ENCODE data around the gene GRIK5.

Gene GRIK5

GRCh38 chr19:42003506-42004294 lies 66.3 kb downstream of the GRIK5 start:
- no peak for TF ChIP-seq CTCF (IDR thresholded peaks at IDR 0.05; ENCODE audit: low read depth, low read length)
- TF ChIP-seq MYC (IDR thresholded peaks at IDR 0.05; ENCODE audit: low read depth, low read length), result no peak
- no peak for TF ChIP-seq MAX (IDR thresholded peaks at IDR 0.05; ENCODE audit: low read depth, low read length)
- no peak for TF ChIP-seq POLR2A (IDR thresholded peaks at IDR 0.05; ENCODE audit: extremely low read depth, insufficient read length)
- H3K4me3 ChIP-seq (ENCODE audit: low read depth, low read length), result no peak overlapping the region
- no peak for DNase-seq (ENCODE audit: low read depth)

- DNase-seq (ENCODE audit: low read depth), result no peak
- TF ChIP-seq POLR2A (IDR thresholded peaks at IDR 0.05; ENCODE audit: extremely low read depth, insufficient read length) (no peak), MAX (IDR thresholded peaks at IDR 0.05; ENCODE audit: low read depth, low read length) (no peak), CTCF (IDR thresholded peaks at IDR 0.05; ENCODE audit: low read depth, low read length) (no peak), MYC (IDR thresholded peaks at IDR 0.05; ENCODE audit: low read depth, low read length) (no peak)
- no peak overlapping the region for H3K4me3 ChIP-seq (ENCODE audit: low read depth, low read length)
Measured at GRCh38 chr19:41999878-42000208, 70.2 kb downstream of the GRIK5 start.

GRCh38 chr19:41999071-41999877 lies 70.7 kb downstream of the GRIK5 start:
- no peak overlapping the region for H3K4me3 ChIP-seq (ENCODE audit: low read depth, low read length)
- no peak for DNase-seq (ENCODE audit: low read depth)
- no peak for TF ChIP-seq MAX (IDR thresholded peaks at IDR 0.05; ENCODE audit: low read depth, low read length)
- TF ChIP-seq POLR2A (IDR thresholded peaks at IDR 0.05; ENCODE audit: extremely low read depth, insufficient read length), result no peak
- no peak for TF ChIP-seq MYC (IDR thresholded peaks at IDR 0.05; ENCODE audit: low read depth, low read length)
- TF ChIP-seq CTCF (IDR thresholded peaks at IDR 0.05; ENCODE audit: low read depth, low read length), result no peak

- peak; percentile 27 for DNase-seq (ENCODE audit: low read depth)
- no peak overlapping the region for H3K4me3 ChIP-seq (ENCODE audit: low read depth, low read length)
- TF ChIP-seq POLR2A (IDR thresholded peaks at IDR 0.05; ENCODE audit: extremely low read depth, insufficient read length), result no peak
- TF ChIP-seq CTCF (IDR thresholded peaks at IDR 0.05; ENCODE audit: low read depth, low read length), result peak; percentile 42
Measured at GRCh38 chr19:41998246-41999020, 71.6 kb downstream of the GRIK5 start.

- peak; percentile 11 for DNase-seq (ENCODE audit: low read depth)
- no peak overlapping the region for H3K4me3 ChIP-seq (ENCODE audit: low read depth, low read length)
- TF ChIP-seq CTCF (IDR thresholded peaks at IDR 0.05; ENCODE audit: low read depth, low read length) (no peak), MYC (IDR thresholded peaks at IDR 0.05; ENCODE audit: low read depth, low read length) (no peak), POLR2A (IDR thresholded peaks at IDR 0.05; ENCODE audit: extremely low read depth, insufficient read length) (no peak), MAX (IDR thresholded peaks at IDR 0.05; ENCODE audit: low read depth, low read length) (no peak)
Measured at GRCh38 chr19:41997851-41998229, 72.2 kb downstream of the GRIK5 start.

All from NB4 (cell line).